Neutrophil (primary cell): ENCODE results near the gene TLR10.

Experiments
- H3K27ac ChIP-seq: fragments of 200-600 bp; sonication (generic); 2 replicates; pipeline ENCODE4 v1.5.1; 2016; ENCODE audit warnings: mild to moderate bottlenecking, moderate library complexity
- H3K27me3 ChIP-seq: fragments of 200-600 bp; sonication (generic); 2 replicates; pipeline ENCODE4 v1.6.0; 2016; ENCODE audit warnings: mild to moderate bottlenecking
- H3K36me3 ChIP-seq: fragments of 200-600 bp; sonication (generic); 2 replicates; pipeline ENCODE4 v1.5.1; 2017
- H3K4me1 ChIP-seq, 2 experiments: fragments of 200-600 bp in 1 of 2; sonication (generic) in 1 of 2; 1 replicate in 1 of 2; 2 replicates in 1 of 2; pipeline versions ENCODE4 v1.5.1 to v1.6.1; 2013 to 2016; ENCODE audit warnings: low read depth in 1 of 2, low read length in 1 of 2, mild to moderate bottlenecking in 1 of 2, moderate library complexity in 1 of 2; ENCODE audit not compliant: control insufficient read depth in 1 of 2, insufficient read depth in 1 of 2
- H3K4me3 ChIP-seq, 2 experiments: fragments of 200-600 bp in 1 of 2; sonication (generic) in 1 of 2; 1 replicate in 1 of 2; 2 replicates in 1 of 2; pipeline ENCODE4 v1.5.1; 2013 to 2016; ENCODE audit warnings: low read depth in 1 of 2, low read length in 1 of 2, mild to moderate bottlenecking in 1 of 2, moderate library complexity in 1 of 2
- H3K9me3 ChIP-seq: fragments of 200-600 bp; sonication (generic); 2 replicates; pipeline ENCODE4 v1.5.1; 2016
- CTCF ChIP-seq: fragments of 200-600 bp; sonication (generic); IDR thresholded peaks from 2 replicates; pipeline ENCODE4 v1.5.1; 2016; ENCODE audit warnings: antibody characterized with exemption

The TLR10 gene

GRCh38 chr4:38723114-38723513 is 59.7 kb downstream of the TLR10 start:
- Histone ChIP-seq H3K27ac (no peak overlapping the region), H3K27me3 (no peaks in the 10 kb centered on the region), H3K36me3 (no peaks in the 10 kb centered on the region), H3K9me3 (no peaks in the 10 kb centered on the region), H3K4me3 (no peak overlapping the region), H3K4me1 (peaks cover 3 to 5% of the 10 kb centered on the region in 2 experiments)
- no peak for TF ChIP-seq CTCF
